Mesothelial cell of epicardium (in vitro differentiated cells): ENCODE results near the gene TMEM150A. TPM values are rescaled to one million over a fixed set of nuclear protein-coding genes. Genes with fewer than 3 reads are reported as not detected.

Experiments used
- DNase-seq, 2 experiments: peaks; one replicate each; pipeline ENCODE4 v3.0.0; 2021; ENCODE audit warnings: low spot score in 2 of 2; ENCODE audit not compliant: unreplicated experiment in 2 of 2
- H3K27ac Mint-ChIP-seq: 2 replicates; pipeline ENCODE4 v1.8.0; 2021; ENCODE audit warnings: mixed read lengths
- H3K27me3 Mint-ChIP-seq: 2 replicates; pipeline ENCODE4 v1.8.0; 2021; ENCODE audit warnings: low read depth, mixed read lengths
- H3K36me3 Mint-ChIP-seq: 2 replicates; pipeline ENCODE4 v1.8.0; 2021; ENCODE audit warnings: mixed read lengths
- H3K4me1 Mint-ChIP-seq: 2 replicates; pipeline ENCODE4 v1.8.0; 2021; ENCODE audit warnings: mixed read lengths
- H3K4me3 Mint-ChIP-seq: 2 replicates; pipeline ENCODE4 v1.8.0; 2021; ENCODE audit warnings: mild to moderate bottlenecking, moderate library complexity, mixed read lengths
- H3K9me3 Mint-ChIP-seq: 2 replicates; pipeline ENCODE4 v1.8.0; 2021; ENCODE audit warnings: mixed read lengths
- total RNA-seq: library from RNA; stranded (reverse); gene quantifications from 3 replicates; pipeline ENCODE4 v1.2.1, GENCODE V29; 2021
- TF ChIP-seq, protein P1 (sequence below): fragments of 200-600 bp; sonication (generic); IDR thresholded peaks from one replicate; pipeline ENCODE4 v1.5.0; 2021; ENCODE audit warnings: antibody characterized with exemption; ENCODE audit not compliant: unreplicated experiment

TMEM150A gene
- total RNA-seq, 1 donor from 2014 or later, result 13.5 TPM

DNA sequence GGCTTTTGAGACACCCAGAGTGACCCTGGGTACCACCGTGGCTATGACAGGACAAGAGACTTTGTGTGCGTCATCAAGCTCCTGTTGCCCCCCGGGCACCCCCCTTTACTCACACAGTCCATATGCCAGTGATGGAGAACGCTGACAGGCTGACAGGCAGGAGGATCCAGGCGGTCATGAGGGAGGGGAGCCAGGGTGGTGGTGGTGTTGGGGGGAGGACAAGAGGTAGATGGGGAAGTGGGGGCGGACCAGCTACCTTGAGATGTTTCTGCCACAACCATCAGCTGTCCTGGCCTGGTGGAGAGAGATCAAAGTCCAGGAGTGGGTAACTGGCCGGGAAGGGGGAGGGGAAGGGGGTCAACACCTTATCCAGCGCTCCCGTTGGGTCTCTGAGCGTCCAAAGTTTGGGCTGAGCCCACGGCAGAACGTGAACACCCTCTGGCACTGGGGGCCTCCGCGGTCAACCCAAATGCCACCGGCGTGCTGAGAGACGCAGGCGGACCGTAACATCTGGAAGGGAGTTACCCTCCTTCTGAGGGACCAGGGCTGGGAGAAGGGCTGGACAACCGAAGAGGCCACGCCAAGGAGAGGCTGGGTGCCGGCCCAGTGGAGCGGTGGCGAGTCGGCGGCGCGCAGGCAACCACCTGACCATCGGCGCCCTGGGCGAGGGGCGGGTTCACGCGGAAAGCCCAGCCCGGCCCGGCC lies 575 bp downstream of the TMEM150A start:
- TF ChIP-seq, protein P1, sequence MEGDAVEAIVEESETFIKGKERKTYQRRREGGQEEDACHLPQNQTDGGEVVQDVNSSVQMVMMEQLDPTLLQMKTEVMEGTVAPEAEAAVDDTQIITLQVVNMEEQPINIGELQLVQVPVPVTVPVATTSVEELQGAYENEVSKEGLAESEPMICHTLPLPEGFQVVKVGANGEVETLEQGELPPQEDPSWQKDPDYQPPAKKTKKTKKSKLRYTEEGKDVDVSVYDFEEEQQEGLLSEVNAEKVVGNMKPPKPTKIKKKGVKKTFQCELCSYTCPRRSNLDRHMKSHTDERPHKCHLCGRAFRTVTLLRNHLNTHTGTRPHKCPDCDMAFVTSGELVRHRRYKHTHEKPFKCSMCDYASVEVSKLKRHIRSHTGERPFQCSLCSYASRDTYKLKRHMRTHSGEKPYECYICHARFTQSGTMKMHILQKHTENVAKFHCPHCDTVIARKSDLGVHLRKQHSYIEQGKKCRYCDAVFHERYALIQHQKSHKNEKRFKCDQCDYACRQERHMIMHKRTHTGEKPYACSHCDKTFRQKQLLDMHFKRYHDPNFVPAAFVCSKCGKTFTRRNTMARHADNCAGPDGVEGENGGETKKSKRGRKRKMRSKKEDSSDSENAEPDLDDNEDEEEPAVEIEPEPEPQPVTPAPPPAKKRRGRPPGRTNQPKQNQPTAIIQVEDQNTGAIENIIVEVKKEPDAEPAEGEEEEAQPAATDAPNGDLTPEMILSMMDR, result no peak
- peak overlapping the region; percentile 83 for H3K27ac Mint-ChIP-seq
- no peak for DNase-seq
- no peaks in the 10 kb centered on the region for H3K9me3 Mint-ChIP-seq
- no peaks in the 10 kb centered on the region for H3K36me3 Mint-ChIP-seq
- H3K27me3 Mint-ChIP-seq, result no peaks in the 10 kb centered on the region
- H3K4me3 Mint-ChIP-seq, result peak overlapping the region; percentile 79
- H3K4me1 Mint-ChIP-seq, result peaks cover 33% of the 10 kb centered on the region

DNA sequence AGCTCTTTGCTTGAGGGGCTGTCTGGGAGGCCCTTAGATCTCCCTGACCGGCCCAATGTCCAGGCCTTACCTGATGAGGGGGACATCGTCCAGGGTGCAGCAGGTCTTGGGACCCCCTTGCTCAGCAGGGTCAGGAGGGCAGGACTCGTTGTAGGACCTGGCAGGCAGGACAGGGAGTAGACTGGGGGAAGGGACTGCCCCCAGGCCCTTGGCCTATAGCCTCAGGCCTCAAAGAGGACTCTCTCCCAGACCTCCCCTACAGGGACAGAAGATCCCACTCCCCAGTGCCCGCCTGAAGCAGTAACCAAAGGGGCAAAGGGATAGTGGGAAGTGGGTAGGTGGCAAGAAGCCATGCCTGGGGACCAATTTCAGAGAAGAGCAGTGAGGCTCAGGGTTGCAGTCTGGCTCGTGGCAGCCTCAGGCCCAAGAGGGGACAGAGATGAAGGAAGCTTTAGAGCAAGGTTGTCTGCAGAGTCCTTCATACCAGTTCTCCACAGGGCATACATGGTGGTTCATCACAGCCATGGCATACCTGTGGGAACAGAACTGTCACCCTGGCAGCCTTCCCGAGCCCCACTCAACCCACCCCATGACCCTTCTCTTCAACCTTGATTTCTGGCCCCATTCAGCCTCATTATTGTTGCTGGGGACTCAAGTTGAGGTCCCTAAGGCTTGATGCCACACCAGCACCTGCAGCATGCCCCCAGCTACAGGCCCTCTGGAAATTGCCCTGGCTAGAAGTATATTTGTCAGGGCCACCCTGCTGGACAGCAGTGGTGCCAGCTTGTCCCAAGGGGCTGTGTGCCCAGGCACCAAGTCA lies 1.3 kb downstream of the TMEM150A start:
- peak overlapping the region; percentile 79 for H3K4me3 Mint-ChIP-seq
- TF ChIP-seq, protein P1, result no peak
- peaks cover 36% of the 10 kb centered on the region for H3K4me1 Mint-ChIP-seq
- H3K36me3 Mint-ChIP-seq, result no peaks in the 10 kb centered on the region
- H3K9me3 Mint-ChIP-seq, result no peaks in the 10 kb centered on the region
- H3K27me3 Mint-ChIP-seq, result no peaks in the 10 kb centered on the region
- no peak for DNase-seq
- H3K27ac Mint-ChIP-seq, result peak overlapping the region; percentile 83

DNA sequence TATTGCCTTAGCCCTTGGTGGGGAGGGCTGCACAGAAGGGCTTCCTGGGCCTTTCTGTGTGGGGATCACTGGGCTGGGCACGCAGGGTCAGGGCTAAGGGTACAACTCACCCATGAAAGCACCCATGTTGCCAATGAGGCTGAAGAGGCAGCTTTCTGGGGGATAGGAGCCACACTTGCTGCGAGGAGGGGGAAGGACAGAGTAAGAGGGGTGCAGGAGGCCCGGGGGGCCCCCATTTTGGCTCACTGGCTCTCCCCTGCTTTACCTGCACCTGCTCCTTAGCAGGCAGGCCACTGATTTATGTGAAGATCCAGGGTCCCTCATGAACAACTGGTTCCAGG lies 2.3 kb downstream of the TMEM150A start:
- no peak overlapping the region for H3K27ac Mint-ChIP-seq
- no peaks in the 10 kb centered on the region for H3K9me3 Mint-ChIP-seq
- H3K4me3 Mint-ChIP-seq, result no peak overlapping the region
- DNase-seq, result no peak
- H3K36me3 Mint-ChIP-seq, result no peaks in the 10 kb centered on the region
- peaks cover 32% of the 10 kb centered on the region for H3K4me1 Mint-ChIP-seq
- TF ChIP-seq, protein P1, result no peak
- no peaks in the 10 kb centered on the region for H3K27me3 Mint-ChIP-seq

DNA sequence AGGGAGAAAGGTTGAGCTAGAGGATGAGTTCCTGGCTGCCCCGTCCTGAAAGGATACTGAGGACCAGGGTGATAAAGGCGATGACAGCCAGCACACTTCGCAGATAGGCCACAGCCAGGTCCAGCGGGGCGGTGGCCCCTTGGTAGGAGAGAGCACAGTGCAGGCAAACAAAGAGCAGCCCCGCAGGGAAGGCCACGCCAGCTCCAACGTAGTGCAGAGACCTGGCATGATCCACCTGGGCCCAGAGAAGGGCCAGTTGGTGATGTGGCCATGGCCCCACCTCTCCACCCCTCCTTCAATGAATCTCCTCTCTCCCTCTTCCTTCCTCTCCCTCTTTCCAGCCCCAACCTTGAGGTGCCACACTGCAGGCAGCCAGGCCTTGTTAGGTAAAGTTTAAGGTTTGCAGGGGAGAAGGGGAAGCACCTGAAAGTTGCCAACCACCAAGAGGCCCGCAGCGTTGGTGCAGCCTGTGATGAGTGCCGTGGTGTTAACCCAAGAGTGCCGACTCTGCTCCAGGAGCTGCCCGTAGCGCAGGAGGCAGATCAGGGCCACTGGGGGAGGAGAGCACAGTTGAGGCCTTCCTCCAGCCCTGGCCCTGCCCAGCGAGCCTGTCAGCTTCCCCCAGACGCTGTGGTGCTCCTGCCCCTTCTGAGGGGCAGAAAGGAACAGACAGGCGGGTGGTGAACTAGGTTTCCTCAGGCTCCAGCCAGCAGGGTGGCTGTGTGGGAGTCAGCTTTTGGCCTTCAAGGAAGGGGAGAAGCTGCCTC lies 2.8 kb downstream of the TMEM150A start:
- DNase-seq, result no peak
- Mint-ChIP-seq H3K27me3 (no peaks in the 10 kb centered on the region), H3K4me3 (no peak overlapping the region), H3K9me3 (no peaks in the 10 kb centered on the region), H3K36me3 (no peaks in the 10 kb centered on the region), H3K27ac (no peak overlapping the region), H3K4me1 (peaks cover 29% of the 10 kb centered on the region)
- TF ChIP-seq, protein P1, result no peak

DNA sequence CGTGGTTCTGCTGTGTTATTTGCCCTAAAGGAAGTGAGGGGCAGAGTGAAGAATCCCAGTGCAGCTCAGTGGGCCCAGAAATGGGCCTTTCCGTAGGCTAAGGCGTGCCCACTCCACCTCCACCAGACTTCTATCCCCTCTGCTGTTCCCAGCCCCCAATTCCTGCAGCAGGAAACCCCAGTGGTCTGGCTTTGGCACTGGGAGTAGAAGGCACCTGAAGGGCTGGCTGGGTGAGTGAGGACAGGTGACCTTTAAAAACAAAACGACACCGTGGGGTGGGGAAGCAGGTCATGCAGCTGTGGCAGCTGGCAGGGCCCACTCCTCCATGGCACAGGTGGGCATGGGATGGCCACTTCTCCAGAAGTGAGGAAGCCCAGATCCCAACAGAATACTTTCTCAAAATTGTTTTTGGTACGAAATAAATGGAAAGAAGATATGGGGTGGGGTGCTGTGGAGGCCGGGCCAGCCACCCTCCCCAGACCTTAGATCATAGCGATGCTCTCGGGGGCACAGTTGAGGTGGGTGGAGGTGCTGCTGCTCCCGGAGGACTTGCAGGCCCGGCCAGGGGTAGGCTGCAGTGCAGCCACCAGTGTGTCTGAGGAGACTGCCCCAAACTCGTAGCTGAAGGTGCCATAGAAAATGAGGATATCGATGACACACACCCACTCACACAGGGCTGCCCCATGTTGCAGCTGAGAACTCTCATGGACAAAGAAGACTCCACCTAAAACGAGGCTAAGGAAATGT lies 3.7 kb downstream of the TMEM150A start:
- H3K4me3 Mint-ChIP-seq, result no peak overlapping the region
- H3K27ac Mint-ChIP-seq, result no peak overlapping the region
- DNase-seq, result no peak
- H3K4me1 Mint-ChIP-seq, result peaks cover 29% of the 10 kb centered on the region
- H3K36me3 Mint-ChIP-seq, result no peaks in the 10 kb centered on the region
- no peaks in the 10 kb centered on the region for H3K9me3 Mint-ChIP-seq
- no peaks in the 10 kb centered on the region for H3K27me3 Mint-ChIP-seq
- TF ChIP-seq, protein P1, result no peak
